MCF 10A (cell line): ENCODE measurements around the gene POFUT1. TPM values are rescaled to one million over a fixed set of nuclear protein-coding genes. Genes with fewer than 3 reads are reported as not detected.
"Not testable (repeated sequence)": the region's sequence is repeated elsewhere in the genome, so short reads cannot be mapped to it uniquely, and the experiment has no call there.

Source experiments
- BruUV-seq: library from RNA; stranded (reverse); fragments of 400-500 nt; replicated peaks from 2 replicates; lab custom pipeline; 2021; lab: Mats Ljungman, UMichigan
- CTCF ChIA-PET: fragments of 300-600 bp; sonication (Branson Sonifier 250); formaldehyde crosslinking; extraction: SDS; loops from one replicate; lab custom pipeline; 2021; ENCODE audit warnings: antibody characterized with exemption, inconsistent platforms; lab: Yijun Ruan, JAX
- POLR2A ChIA-PET: fragments of 300-600, 350-650 bp; sonication (Branson Sonifier 250); formaldehyde crosslinking; extraction: SDS; loops from one replicate; lab custom pipeline; 2020; ENCODE audit warnings: antibody characterized with exemption, inconsistent platforms; lab: Yijun Ruan, JAX
- DNase-seq: peaks from one replicate; pipeline ENCODE4 v3.0.0-alpha.2; 2018; ENCODE audit not compliant: unreplicated experiment
- H3K27ac Mint-ChIP-seq: one replicate; pipeline ENCODE4 v1.8.0; 2022; ENCODE audit warnings: mild to moderate bottlenecking, low read depth, mixed read lengths; ENCODE audit not compliant: unreplicated experiment
- H3K27me3 Mint-ChIP-seq: one replicate; pipeline ENCODE4 v1.8.0; 2022; ENCODE audit warnings: mixed read lengths; ENCODE audit not compliant: insufficient read depth, unreplicated experiment
- H3K36me3 Mint-ChIP-seq: one replicate; pipeline ENCODE4 v1.8.0; 2022; ENCODE audit warnings: mild to moderate bottlenecking, moderate library complexity, mixed read lengths; ENCODE audit not compliant: insufficient read depth, unreplicated experiment
- H3K4me1 Mint-ChIP-seq: one replicate; pipeline ENCODE4 v1.8.0; 2022; ENCODE audit warnings: mixed read lengths; ENCODE audit not compliant: insufficient read depth, unreplicated experiment
- H3K4me3 Mint-ChIP-seq: one replicate; pipeline ENCODE4 v1.8.0; 2022; ENCODE audit warnings: mild to moderate bottlenecking, moderate library complexity, mixed read lengths; ENCODE audit not compliant: unreplicated experiment
- H3K9me3 Mint-ChIP-seq: one replicate; pipeline ENCODE4 v1.8.0; 2022; ENCODE audit warnings: mixed read lengths; ENCODE audit not compliant: unreplicated experiment
- intact Hi-C: fragments of 100-400 bp; cut with micrococcal nuclease; formaldehyde crosslinking; loops from 2 replicates; pipeline ENCODE4 v1.14.1; 2022
- total RNA-seq: library from RNA; stranded (reverse); gene quantifications from 2 replicates; pipeline ENCODE4 v1.2.3, GENCODE V29; 2022
- TF ChIP-seq, protein P1 (sequence below): fragments of 200-600 bp; IDR thresholded peaks from one replicate; pipeline ENCODE4 v1.8.0; 2022; ENCODE audit warnings: antibody characterized with exemption, mild to moderate bottlenecking; ENCODE audit not compliant: unreplicated experiment

Gene POFUT1
- total RNA-seq, 1 experiment from 2014 or later, result 43.9 TPM

DNA sequence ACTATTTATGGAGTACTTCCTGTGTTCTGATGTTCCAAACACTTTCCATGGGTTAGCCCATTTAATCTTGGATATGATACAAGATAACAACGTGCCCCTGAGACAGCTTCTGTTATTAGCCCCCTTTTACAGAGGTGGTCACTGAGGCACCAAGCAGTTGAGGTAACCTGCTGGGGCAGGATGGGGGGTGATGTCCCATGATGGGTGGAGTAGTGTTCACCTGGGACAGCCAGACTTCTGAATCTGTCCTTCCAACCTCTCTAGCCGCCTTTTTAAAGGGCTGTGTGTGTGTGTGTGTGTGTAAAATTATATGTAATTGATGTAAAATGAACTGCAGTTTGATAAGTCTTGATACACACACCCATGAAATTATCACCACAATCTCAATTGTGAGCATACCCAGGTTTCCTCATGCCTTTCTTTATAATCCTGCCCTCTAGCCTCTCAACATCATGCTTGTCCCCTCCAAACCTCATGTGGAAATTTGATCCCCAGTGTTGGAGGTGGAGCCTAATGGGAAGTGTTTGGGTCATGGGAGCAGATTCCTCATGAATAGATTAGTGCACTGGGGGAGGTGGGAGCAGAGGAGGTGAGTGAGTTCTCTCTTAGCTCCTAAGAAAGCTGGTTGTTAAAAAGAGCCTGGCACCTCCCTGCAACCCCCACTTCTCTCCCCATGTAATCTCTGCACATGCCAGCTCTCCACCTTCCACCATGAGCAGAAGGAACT, 39.3 kb upstream of the POFUT1 start:
- Mint-ChIP-seq H3K4me1 (no peaks in the 10 kb centered on the region), H3K4me3 (no peak overlapping the region), H3K27ac (no peak overlapping the region), H3K36me3 (peaks cover 37% of the 10 kb centered on the region), H3K9me3 (no peaks in the 10 kb centered on the region), H3K27me3 (no peaks in the 10 kb centered on the region)
- intact Hi-C loops, result no loop called here
- POLR2A ChIA-PET, result interaction anchor here (0.7 to 1.0 kb wide), 3 partner anchors 18 to 315 kb away, joined by 3 read pairs; no protein-coding TSS in a partner anchor
- TF ChIP-seq, protein P1, sequence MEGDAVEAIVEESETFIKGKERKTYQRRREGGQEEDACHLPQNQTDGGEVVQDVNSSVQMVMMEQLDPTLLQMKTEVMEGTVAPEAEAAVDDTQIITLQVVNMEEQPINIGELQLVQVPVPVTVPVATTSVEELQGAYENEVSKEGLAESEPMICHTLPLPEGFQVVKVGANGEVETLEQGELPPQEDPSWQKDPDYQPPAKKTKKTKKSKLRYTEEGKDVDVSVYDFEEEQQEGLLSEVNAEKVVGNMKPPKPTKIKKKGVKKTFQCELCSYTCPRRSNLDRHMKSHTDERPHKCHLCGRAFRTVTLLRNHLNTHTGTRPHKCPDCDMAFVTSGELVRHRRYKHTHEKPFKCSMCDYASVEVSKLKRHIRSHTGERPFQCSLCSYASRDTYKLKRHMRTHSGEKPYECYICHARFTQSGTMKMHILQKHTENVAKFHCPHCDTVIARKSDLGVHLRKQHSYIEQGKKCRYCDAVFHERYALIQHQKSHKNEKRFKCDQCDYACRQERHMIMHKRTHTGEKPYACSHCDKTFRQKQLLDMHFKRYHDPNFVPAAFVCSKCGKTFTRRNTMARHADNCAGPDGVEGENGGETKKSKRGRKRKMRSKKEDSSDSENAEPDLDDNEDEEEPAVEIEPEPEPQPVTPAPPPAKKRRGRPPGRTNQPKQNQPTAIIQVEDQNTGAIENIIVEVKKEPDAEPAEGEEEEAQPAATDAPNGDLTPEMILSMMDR, result no peak
- peak; percentile 54 for DNase-seq
- CTCF ChIA-PET, result no interaction called here
- no TSS peak for BruUV-seq

DNA sequence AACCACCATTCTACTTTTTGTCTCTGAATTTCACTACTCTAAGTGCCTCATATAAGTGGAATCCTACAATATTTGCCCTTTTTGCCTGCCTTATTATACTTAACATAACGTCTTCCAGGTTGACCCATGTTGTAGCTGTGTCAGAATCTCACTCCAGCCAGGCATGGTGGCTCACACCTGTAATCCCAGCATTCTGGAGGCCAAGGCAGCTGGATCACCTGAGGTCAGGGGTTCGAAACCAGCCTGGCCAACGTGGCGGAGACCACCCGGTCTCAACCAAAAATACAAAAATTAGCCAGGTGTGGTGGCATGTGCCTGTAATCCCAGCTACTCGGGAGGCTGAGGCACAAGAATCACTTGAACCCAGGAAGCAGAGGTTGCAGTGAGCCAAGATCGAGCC, 30.0 kb upstream of the POFUT1 start:
- POLR2A ChIA-PET, DNase-seq, intact Hi-C loops, H3K27me3 Mint-ChIP-seq, CTCF ChIA-PET, H3K4me1 Mint-ChIP-seq, BruUV-seq, H3K27ac Mint-ChIP-seq, H3K36me3 Mint-ChIP-seq, H3K9me3 Mint-ChIP-seq, H3K4me3 Mint-ChIP-seq: not testable (repeated sequence)

DNA sequence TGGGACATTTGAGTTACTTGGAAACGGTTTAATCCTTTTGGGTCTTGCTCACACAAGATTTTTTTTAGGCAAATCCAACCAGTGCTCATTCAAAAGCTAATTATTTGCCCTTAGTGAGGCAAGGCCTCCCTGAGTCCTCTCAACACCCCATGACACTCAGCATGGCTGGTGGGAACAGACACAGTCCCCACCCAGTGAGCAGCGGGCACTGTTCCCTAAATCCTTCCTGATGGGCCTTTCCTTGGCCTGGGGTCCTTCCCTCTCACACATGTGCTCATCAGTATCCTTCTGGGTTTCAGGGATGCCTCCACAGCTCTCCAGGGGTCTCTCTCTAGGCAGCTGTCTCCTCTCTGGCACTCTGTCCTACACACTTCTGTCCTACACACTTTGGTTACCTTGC, 28.2 kb upstream of the POFUT1 start:
- Mint-ChIP-seq H3K27ac (no peak overlapping the region), H3K9me3 (no peaks in the 10 kb centered on the region), H3K36me3 (peaks cover 6% of the 10 kb centered on the region), H3K4me3 (no peak overlapping the region), H3K27me3 (no peaks in the 10 kb centered on the region), H3K4me1 (no peaks in the 10 kb centered on the region)
- POLR2A ChIA-PET, result no interaction called here
- TF ChIP-seq, protein P1, result no peak
- no peak for DNase-seq
- no TSS peak for BruUV-seq
- CTCF ChIA-PET, result interaction anchor here (0.6 kb wide), 1 partner anchor 19 kb away, joined by 3 read pairs; no protein-coding TSS in a partner anchor
- intact Hi-C loops, result no loop called here

DNA sequence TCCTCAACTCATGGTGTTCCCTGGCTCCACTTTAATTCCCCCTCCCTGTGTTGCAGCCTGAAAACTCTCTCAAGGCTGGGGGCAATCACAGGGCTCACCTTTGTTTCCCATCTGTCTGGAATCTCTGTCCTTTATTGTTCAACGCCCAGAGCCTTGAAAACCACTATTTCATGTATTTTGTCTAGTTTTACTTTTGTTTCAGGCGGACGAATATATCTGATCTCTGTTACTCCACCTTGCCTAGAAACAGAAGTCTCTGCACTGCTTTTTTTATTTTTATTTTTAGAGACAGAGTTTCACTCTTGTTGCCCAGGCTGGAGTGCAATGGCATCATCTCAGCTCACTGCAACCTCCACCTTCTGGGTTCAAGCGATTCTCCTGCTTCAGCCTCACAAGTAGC, 27.7 kb upstream of the POFUT1 start:
- Mint-ChIP-seq H3K27ac (no peak overlapping the region), H3K27me3 (no peaks in the 10 kb centered on the region), H3K4me3 (no peak overlapping the region), H3K9me3 (no peaks in the 10 kb centered on the region), H3K36me3 (peaks cover 6% of the 10 kb centered on the region), H3K4me1 (no peaks in the 10 kb centered on the region)
- ChIA-PET CTCF (interaction anchor here (0.6 to 1.1 kb wide), 2 partner anchors 19 to 317 kb away, joined by 3 read pairs; no protein-coding TSS in a partner anchor), POLR2A (no interaction called here)
- BruUV-seq, result no TSS peak
- TF ChIP-seq, protein P1, result no peak
- intact Hi-C loops, result no loop called here
- DNase-seq, result no peak
